ENCODE data around the gene ROBO3.

The ROBO3 gene

DNA sequence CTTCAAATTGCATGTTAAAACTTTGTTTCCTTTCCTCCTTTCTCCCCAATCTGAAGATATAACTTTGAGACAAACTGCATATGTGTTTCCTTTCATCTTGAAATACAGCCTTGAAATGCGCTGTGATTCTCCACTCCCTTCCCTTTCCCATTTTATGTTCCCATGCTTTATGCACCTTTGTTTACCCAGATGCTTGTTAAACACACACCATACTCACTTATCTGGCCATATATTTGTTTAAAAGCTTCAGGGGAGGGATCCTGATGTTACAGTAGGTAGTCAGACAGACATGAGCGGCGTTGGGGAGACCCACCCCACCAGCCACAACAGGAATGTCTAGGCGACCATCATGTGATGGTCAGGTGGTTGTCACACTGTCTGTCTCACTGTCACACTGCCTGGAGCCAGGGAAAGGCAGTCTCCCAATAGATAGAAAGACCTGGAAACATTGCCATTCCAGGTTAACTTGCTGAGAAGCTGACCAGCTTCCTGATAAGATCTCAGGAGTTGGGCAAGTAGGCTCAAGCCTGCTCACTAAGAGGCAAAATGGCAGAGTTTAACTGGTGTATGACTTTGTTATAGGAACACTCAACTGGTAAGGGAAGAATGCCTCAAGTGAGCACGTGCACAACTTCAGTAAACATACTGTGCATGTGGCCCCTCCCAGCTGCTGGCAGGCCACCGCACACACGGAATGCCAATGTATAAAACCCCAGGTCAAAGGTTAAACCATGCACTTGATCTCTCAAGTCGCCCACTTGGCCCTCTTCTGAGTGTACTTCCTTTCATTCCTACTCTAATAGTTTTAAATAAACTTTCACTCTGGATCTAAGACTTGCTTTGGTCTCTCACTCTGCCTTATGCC is 41.5 kb upstream of the ROBO3 start (continued):
- TF ChIP-seq ZNF112 (tag by site-specific recombination; IDR thresholded peaks at IDR 0.05) (no peak), ZNF629 (tag by site-specific recombination; IDR thresholded peaks at IDR 0.05) (no peak), GLI4 (tag by site-specific recombination; IDR thresholded peaks at IDR 0.05) (no peak)

DNA sequence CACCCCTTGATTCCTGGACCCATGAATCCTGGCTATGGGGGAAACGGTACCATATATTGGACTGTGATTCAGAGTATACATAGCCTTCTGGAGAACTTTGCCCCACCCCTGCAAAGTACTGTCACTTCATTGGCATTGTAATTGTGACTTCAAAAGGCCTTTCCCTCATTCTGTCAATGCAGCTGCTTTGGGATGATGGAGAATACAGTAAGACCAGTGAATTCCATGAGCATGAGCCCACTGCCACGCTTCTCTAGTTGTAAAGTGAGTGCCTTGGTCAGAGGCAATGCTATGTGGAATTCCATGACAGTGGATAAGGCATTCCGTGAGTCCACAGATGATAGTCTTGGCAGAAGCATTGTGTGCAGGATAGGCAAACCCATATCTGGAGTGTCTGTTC is 39.4 kb upstream of the ROBO3 start:
- no peaks in the 10 kb centered on the region for H3K36me3 ChIP-seq (ENCODE audit: control insufficient read depth in 2 of 2, insufficient read depth in 1 of 2, low read length in 2 of 2)
- POLR2A ChIA-PET: no interaction called here
- H3K27ac ChIP-seq (ENCODE audit: extremely low read depth, low read depth, low read length): no peak overlapping the region
- CTCF ChIA-PET: no interaction called here
- no peaks in the 10 kb centered on the region for H3K9me3 ChIP-seq (ENCODE audit: control insufficient read depth, insufficient read depth, low read depth, low read length)
- TF ChIP-seq SCRT1 (tag by site-specific recombination; IDR thresholded peaks at IDR 0.05; ENCODE audit: borderline replicate concordance) (no peak), EGR2 (tag by site-specific recombination; IDR thresholded peaks at IDR 0.05; ENCODE audit: low read depth) (no peak), MEIS1 (CRISPR knock-in tag; IDR thresholded peaks at IDR 0.05; ENCODE audit: borderline replicate concordance) (no peak), ZNF510 (tag by site-specific recombination; IDR thresholded peaks at IDR 0.05; ENCODE audit: insufficient replicate concordance) (no peak), ZNF792 (tag by site-specific recombination; IDR thresholded peaks at IDR 0.05) (no peak), GLI4 (tag by site-specific recombination; IDR thresholded peaks at IDR 0.05) (no peak), ZNF391 (tag by site-specific recombination; IDR thresholded peaks at IDR 0.05; ENCODE audit: borderline replicate concordance, low read depth) (no peak), REPIN1 (tag by site-specific recombination; IDR thresholded peaks at IDR 0.05; ENCODE audit: low read depth) (no peak), ZNF529 (tag by site-specific recombination; IDR thresholded peaks at IDR 0.05; ENCODE audit: insufficient replicate concordance) (no peak), ZNF174 (tag by site-specific recombination; IDR thresholded peaks at IDR 0.05) (no peak)
- TF ChIP-seq, protein P1, sequence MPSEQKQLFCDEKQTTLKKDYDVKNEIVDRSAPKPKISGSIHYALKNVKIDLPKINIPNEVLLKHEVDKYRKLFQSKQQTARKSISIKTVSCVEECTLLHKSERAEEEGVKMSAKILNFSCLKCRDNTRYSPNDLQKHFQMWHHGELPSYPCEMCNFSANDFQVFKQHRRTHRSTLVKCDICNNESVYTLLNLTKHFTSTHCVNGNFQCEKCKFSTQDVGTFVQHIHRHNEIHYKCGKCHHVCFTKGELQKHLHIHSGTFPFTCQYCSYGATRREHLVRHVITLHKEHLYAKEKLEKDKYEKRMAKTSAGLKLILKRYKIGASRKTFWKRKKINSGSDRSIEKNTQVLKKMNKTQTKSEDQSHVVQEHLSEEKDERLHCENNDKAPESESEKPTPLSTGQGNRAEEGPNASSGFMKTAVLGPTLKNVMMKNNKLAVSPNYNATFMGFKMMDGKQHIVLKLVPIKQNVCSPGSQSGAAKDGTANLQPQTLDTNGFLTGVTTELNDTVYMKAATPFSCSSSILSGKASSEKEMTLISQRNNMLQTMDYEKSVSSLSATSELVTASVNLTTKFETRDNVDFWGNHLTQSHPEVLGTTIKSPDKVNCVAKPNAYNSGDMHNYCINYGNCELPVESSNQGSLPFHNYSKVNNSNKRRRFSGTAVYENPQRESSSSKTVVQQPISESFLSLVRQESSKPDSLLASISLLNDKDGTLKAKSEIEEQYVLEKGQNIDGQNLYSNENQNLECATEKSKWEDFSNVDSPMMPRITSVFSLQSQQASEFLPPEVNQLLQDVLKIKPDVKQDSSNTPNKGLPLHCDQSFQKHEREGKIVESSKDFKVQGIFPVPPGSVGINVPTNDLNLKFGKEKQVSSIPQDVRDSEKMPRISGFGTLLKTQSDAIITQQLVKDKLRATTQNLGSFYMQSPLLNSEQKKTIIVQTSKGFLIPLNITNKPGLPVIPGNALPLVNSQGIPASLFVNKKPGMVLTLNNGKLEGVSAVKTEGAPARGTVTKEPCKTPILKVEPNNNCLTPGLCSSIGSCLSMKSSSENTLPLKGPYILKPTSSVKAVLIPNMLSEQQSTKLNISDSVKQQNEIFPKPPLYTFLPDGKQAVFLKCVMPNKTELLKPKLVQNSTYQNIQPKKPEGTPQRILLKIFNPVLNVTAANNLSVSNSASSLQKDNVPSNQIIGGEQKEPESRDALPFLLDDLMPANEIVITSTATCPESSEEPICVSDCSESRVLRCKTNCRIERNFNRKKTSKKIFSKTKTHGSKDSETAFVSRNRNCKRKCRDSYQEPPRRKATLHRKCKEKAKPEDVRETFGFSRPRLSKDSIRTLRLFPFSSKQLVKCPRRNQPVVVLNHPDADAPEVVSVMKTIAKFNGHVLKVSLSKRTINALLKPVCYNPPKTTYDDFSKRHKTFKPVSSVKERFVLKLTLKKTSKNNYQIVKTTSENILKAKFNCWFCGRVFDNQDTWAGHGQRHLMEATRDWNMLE (tag by site-specific recombination; conservative IDR thresholded peaks at IDR 0.05; ENCODE audit: low read depth): no peak
- TF ChIP-seq, protein P2, sequence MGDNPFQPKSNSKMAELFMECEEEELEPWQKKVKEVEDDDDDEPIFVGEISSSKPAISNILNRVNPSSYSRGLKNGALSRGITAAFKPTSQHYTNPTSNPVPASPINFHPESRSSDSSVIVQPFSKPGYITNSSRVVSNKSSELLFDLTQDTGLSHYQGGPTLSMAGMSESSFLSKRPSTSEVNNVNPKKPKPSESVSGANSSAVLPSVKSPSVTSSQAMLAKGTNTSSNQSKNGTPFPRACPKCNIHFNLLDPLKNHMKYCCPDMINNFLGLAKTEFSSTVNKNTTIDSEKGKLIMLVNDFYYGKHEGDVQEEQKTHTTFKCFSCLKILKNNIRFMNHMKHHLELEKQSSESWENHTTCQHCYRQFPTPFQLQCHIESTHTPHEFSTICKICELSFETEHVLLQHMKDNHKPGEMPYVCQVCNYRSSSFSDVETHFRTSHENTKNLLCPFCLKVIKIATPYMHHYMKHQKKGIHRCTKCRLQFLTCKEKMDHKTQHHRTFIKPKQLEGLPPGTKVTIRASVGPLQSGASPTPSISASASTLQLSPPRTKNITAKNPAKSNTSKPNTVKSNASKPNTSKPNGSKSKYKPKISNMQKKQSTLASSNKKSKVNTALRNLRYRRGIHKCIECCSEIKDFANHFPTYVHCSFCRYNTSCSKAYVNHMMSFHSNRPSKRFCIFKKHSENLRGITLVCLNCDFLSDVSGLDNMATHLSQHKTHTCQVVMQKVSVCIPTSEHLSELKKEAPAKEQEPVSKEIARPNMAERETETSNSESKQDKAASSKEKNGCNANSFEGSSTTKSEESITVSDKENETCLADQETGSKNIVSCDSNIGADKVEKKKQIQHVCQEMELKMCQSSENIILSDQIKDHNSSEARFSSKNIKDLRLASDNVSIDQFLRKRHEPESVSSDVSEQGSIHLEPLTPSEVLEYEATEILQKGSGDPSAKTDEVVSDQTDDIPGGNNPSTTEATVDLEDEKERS (tag by site-specific recombination; IDR thresholded peaks at IDR 0.05): no peak
- TF ChIP-seq, protein P3, sequence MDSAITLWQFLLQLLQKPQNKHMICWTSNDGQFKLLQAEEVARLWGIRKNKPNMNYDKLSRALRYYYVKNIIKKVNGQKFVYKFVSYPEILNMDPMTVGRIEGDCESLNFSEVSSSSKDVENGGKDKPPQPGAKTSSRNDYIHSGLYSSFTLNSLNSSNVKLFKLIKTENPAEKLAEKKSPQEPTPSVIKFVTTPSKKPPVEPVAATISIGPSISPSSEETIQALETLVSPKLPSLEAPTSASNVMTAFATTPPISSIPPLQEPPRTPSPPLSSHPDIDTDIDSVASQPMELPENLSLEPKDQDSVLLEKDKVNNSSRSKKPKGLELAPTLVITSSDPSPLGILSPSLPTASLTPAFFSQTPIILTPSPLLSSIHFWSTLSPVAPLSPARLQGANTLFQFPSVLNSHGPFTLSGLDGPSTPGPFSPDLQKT (IDR thresholded peaks at IDR 0.05; ENCODE audit: borderline replicate concordance, low read depth, low read length): no peak
- TF ChIP-seq, protein P4, sequence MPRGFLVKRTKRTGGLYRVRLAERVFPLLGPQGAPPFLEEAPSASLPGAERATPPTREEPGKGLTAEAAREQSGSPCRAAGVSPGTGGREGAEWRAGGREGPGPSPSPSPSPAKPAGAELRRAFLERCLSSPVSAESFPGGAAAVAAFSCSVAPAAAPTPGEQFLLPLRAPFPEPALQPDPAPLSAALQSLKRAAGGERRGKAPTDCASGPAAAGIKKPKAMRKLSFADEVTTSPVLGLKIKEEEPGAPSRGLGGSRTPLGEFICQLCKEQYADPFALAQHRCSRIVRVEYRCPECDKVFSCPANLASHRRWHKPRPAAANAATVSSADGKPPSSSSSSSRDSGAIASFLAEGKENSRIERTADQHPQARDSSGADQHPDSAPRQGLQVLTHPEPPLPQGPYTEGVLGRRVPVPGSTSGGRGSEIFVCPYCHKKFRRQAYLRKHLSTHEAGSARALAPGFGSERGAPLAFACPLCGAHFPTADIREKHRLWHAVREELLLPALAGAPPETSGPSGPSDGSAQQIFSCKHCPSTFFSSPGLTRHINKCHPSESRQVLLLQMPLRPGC (tag by site-specific recombination; IDR thresholded peaks at IDR 0.05): no peak
- TF ChIP-seq, protein P5, sequence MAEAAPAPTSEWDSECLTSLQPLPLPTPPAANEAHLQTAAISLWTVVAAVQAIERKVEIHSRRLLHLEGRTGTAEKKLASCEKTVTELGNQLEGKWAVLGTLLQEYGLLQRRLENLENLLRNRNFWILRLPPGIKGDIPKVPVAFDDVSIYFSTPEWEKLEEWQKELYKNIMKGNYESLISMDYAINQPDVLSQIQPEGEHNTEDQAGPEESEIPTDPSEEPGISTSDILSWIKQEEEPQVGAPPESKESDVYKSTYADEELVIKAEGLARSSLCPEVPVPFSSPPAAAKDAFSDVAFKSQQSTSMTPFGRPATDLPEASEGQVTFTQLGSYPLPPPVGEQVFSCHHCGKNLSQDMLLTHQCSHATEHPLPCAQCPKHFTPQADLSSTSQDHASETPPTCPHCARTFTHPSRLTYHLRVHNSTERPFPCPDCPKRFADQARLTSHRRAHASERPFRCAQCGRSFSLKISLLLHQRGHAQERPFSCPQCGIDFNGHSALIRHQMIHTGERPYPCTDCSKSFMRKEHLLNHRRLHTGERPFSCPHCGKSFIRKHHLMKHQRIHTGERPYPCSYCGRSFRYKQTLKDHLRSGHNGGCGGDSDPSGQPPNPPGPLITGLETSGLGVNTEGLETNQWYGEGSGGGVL (tag by site-specific recombination; IDR thresholded peaks at IDR 0.05): no peak
- TF ChIP-seq, protein P6, sequence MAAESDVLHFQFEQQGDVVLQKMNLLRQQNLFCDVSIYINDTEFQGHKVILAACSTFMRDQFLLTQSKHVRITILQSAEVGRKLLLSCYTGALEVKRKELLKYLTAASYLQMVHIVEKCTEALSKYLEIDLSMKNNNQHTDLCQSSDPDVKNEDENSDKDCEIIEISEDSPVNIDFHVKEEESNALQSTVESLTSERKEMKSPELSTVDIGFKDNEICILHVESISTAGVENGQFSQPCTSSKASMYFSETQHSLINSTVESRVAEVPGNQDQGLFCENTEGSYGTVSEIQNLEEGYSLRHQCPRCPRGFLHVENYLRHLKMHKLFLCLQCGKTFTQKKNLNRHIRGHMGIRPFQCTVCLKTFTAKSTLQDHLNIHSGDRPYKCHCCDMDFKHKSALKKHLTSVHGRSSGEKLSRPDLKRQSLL (tag by site-specific recombination; IDR thresholded peaks at IDR 0.05): no peak
- no peaks in the 10 kb centered on the region for H3K4me1 ChIP-seq (ENCODE audit: control insufficient read depth, insufficient read depth, low read length)
- H3K4me3 ChIP-seq (ENCODE audit: low read depth, low read length): no peak overlapping the region
